Activated gamma-delta T cell (primary cell): ENCODE data around the gene ABT1.

ENCODE experiments used
- DNase-seq: peaks from one replicate; lab custom pipeline; 2025; lab: John Stamatoyannopoulos, UW

ABT1 gene

DNA sequence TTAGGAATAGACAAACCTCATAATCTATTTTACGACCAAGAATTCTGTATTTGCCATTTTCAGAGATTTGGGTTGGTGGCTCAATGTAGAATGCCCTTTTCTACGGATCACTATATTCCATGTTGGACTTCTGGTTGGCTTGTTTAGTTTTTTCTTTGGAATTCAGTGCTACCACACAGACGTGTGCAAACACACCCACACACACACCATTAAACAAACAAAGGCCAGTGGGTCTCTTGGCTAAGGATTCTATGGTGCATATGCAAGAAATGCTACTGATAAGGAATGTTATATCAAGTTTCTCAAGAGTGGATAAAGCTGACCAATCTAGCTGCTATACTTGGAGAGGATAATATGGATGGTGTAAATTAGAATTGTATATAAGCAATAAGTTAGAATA, 8.0 kb downstream of the ABT1 start:
- DNase-seq, result no peak

DNA sequence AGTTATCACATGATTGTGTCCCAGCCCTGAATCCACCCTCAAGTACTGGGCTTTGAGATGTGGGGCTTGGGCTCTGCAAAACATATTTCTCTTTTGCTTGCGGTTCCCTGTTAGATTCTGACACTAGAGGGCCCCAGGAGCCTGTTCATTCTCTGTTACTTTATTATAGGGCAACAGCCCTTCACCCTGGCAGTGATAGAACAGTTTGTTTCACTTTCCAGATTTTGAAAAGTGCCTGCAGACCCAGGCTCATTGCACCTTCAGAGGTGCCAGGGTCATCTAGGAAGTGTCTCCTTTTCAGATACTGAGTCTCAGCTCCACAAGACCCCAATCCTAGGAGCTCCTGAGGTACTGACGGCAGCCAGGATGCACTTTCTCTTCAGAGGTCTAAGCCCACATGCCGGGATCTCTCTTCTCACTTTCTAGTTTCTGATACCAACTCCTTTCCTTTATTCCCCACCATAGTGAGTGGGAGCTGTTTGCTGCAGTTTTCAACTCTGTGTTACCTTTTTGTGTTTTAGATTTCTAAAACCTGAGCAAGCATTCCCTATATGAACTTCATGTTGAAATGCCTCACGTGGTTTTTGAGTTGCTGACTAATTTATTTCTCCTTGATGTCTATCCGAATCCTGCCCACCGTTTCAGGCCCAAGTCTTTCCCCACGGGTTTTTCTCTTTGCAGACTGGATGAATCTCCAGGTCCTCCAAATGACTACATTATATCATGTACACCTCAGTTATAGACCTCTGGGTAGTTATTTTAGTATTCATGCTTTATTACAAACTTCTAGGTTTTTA, 10.9 kb downstream of the ABT1 start:
- no peak for DNase-seq

DNA sequence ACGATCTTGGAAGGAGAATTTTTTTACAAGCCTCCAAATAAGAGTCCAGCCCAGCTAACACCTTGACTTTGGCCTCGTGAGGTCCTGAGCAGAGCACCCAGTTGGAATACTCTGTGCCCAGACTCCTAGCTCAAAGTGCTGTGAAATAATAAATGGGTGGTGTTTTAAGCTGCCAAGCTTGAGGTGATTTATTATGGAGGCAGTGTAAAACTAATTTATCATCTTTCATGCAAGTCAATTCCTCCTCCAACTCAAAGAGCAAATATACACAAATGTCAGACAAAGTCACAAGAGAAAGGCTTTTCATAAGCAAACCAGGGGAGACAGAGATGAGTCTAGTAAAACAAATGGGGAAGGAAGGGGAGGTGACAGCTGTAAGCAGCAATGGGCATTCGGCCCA, 12.7 kb downstream of the ABT1 start:
- DNase-seq, result no peak

DNA sequence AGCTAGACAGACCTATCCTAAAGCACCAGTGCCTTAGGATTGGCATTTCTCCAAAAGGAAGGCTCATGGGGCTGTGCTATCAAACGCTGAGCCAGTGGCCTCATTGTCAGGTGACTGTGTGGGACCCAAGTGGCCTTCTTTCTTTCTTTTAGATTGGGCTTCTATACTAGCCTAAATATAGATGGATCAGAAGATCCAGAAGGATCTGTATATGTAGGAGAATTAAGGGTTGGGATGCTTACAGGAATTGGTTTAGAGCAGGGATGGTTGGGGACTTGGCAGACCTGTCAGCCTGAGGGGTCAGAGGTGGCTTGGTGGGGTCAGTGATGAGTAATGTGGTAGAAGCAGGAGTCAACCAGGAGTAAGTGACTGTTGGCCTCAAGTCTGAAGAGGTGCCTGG, 14.8 kb downstream of the ABT1 start:
- DNase-seq, result no peak

DNA sequence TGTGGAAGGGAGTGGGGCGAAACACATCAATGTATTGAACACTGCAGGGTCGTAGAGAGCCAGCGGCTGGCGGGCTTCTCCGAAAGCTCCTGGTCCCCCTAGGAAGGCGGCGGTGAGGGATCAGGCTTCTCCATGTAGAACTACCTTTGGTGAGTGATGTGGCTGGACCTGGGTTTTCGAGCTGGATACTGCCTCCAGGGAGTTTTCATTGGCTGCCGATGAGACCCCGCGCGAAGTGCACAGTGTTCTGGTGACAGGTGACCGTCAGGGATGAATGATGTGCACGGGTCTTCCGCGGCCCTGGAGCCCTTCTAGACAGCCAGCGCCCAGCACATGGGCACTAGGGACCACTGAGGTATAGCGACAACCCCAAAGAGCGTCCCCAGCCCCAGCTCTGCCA, 16.4 kb downstream of the ABT1 start:
- DNase-seq, result no peak

DNA sequence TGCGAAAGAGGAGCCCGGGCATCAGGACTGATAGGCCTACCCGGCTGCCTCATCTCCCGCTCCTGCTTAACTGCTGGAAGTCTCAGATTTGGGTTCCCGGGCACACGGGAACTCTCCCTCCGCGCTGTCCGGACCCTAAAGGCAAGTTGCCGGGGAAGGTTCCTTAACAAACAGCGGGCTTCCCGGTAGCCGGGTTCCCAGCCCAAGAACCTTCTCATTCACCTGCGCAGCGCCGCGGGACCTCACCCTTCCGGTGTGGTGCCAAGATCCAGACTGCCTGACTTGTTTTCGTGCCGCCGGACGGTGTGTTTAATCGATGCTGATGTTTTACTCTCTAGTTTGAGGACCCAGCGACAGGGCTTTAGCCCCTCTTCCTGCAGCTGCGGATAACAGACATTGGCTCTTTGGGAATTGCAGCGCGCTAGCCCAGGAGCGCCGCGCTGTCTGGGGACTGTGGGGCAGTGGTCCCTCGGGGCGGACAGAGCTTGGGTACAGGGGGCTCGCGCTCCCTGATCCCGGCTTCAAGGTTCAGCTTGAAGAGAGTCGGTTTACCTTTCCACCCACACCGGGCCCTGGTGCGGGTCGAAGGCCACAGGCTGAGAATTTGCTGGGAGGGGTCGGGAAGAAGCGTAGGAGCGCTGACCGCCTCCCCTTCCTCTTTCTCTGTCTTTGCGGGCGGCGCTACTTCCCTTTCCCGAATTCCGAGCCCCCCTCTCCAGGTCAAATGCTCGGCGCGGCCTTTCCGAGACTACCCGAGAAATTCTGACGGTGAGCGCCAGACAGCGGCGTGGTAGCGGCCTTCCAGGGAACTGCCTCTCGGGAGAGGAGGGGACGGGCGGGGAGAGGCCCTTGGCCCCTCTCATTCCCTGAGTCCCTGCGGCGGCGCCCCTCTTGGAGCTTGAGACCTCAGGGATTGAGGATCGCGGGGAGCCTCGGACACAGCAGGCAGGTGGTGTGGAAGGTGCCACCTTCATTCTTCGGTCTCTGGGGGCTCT, 17.2 kb downstream of the ABT1 start:
- no peak for DNase-seq

DNA sequence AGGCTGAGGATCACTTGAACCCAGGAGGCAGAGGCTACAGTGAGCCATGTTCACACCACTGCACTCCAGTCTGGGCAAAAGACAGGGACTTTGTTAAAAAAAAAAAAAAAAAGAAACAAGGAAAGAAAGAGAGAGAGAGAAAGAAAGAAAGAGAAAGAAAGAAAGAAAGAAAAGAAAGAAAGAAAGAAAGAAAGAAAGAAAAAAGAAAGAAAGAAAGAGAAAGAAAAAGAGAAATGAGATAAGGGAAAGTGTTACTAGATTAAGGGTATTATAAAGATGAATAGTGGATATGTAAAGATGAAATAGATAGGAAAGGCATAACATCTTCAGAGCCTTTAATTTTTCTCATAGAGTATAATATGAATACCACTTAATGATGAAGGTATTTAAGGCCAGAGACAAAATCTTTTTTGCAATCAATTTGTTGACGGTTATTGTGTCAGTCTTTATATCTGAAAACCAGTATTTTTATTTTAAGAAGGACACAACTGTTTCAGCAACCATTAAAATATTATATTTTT, 26.6 kb downstream of the ABT1 start:
- DNase-seq, result no peak

DNA sequence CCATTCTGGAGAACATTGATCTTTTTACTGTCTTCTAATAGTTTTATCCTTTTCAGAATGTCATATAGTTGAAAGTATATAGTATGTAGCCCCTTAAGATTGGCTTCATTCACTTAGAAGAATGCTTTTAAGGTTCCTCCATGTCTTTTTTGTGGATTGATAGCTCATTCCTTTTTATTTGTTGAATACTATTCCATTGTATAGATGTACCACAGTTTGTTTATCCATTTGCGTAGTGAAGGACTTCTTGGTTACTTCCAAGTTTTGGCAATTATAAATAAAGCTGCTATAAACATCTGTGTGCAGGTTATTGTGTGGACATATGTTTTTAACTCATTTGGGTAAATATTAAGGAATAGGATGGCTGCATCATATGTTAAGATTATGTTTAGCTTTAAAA, 27.8 kb downstream of the ABT1 start:
- DNase-seq, result no peak

DNA sequence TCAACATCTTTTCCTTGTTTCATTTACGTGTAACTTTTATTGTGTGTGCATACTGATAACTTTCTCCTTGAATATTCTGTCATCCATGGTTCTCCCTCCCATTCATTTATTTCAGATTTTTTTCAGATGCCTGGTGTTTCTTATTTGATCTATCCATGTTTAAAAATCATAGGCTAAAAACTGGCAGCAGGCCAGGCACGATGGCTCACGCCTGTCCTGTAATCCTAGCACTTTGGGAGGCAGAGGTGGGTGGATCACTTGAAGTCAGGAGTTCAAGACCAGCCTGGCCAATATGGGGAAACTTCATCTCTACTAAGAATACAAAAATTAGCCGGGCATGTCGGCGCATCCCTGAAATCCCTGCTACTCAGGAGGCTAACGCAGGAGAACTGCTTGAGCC, 31.1 kb downstream of the ABT1 start:
- DNase-seq, result no peak

DNA sequence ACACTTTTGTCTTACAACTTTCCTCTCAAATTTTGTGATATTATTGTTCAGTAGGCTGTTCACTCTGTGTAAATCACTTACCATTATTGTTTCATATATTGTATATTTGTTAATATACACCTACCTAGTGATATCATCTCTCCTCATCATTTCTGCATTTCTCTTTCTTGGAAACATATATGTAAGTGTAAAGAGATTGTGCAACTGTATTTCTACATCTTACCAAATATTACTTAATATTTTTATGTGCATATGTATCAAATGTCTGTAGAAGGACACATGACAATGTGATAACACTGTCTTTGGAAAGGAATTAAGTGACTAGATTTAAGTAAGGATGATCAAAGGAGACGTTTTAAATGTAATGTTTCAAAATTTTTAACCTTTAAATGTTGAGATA, 32.6 kb downstream of the ABT1 start:
- DNase-seq, result no peak

DNA sequence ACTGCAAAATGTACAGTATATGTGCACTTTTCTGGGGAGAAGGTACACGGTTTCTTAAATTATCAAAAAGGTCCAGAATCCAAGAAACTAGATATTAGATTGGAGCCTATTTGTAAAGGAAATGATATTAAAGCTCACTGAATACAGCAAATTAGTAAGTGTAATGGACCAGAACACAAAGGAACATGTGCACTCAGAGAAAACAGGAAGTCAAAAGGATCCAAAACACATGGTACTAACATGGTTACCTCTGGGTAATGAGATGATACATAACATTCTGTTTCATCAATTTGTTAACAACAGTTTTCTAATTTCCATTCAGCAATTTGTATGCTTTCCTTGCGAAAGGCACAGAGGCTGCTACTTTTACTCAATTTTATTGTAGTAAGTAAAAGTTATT, 44.1 kb downstream of the ABT1 start:
- DNase-seq, result no peak

DNA sequence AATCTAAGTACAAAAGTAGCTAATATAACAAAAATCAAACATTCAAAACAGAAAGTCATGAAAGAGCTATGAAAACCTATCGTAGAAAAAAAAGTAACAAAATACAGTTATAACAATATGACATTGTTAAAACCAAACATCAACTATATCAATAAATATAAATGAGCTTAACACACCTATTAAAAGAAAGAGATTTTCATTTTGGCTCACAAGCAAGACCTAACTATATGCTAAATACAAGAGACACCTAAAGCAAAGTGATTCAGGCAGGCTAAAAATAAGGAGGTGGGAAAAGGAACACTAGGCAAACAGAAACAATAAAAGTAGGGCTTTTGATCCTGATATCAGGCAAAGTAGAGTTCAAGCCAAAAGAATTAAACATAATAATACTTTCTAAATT, 49.3 kb downstream of the ABT1 start:
- DNase-seq, result no peak
